ENCODE data around the gene SNTB2. TPM values are rescaled to one million over a fixed set of nuclear protein-coding genes. Genes with fewer than 3 reads are reported as not detected.

Gene SNTB2
- total and polyA plus RNA-seq, 2 of the 4 experiments (the other 2 are of a cell fraction): 23.5 to 47.5 TPM

DNA sequence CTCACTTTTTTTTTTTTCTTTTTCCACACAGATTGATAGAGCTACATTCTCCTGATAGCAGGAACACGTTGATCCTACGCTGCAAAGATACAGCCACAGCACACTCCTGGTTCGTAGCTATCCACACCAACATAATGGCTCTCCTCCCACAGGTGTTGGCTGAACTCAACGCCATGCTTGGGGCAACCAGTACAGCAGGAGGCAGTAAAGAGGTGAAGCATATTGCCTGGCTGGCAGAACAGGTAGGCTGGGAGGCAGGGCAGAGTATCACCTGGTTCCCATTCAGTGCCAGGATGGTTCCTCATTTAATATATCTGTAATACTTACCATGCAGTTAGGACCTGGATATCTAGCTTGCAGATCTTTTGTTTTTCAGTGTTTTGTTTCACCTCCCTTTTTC lies 73.1 kb downstream of the SNTB2 start:
- Histone ChIP-seq H4K8ac (ENCODE audit: low read depth in 2 of 2, low read length in 2 of 2) (no peak overlapping the region; a peak in 1 of 4 replicates), H3K27ac (ENCODE audit: insufficient read depth, low read length) (no peak overlapping the region), H3K23ac (ENCODE audit: low read depth, low read length) (no peak overlapping the region), H3K4me2 (ENCODE audit: low read depth, low read length) (no peak overlapping the region), H4K91ac (ENCODE audit: insufficient read depth, low read depth, low read length) (no peak overlapping the region), H2AK9ac (replicated peaks; ENCODE audit: low read depth, low read length, poor library complexity) (no peak overlapping the region), H2BK5ac (ENCODE audit: low read depth, low read length, poor library complexity, severe bottlenecking) (no peak overlapping the region), H4K5ac (ENCODE audit: low read depth, low read length) (no peak overlapping the region), H2BK15ac (ENCODE audit: low read depth, low read length) (no peak overlapping the region; the same call in 2 of the 3 replicates), H3K9me3 (ENCODE audit: control insufficient read depth, insufficient read depth, low read length) (no peaks in the 10 kb centered on the region), H2BK120ac (ENCODE audit: low read depth, low read length) (no peak overlapping the region), H3K4me3 (ENCODE audit: insufficient read depth, low read depth, low read length) (no peak overlapping the region), H3K9ac (ENCODE audit: low read depth, low read length) (no peak overlapping the region), H2BK20ac (ENCODE audit: low read depth, low read length) (no peak overlapping the region), H3K36me3 (ENCODE audit: control insufficient read depth, insufficient read depth, low read length) (peaks cover 11% of the 10 kb centered on the region), H2AFZ (replicated peaks; ENCODE audit: low read length, poor library complexity) (no peak overlapping the region), H3K4me1 (ENCODE audit: control insufficient read depth, insufficient read depth, low read length) (no peaks in the 10 kb centered on the region), H4K20me1 (ENCODE audit: insufficient read depth, low read length) (peaks cover 15% of the 10 kb centered on the region), H3K18ac (ENCODE audit: low read depth, low read length) (no peak overlapping the region), H3K56ac (ENCODE audit: extremely low read depth, insufficient read depth, low read length) (no peak overlapping the region), H3K79me1 (ENCODE audit: low read depth in 1 of 2, low read length in 2 of 2) (peaks cover 26 to 63% of the 10 kb centered on the region in 2 experiments), H3K27me3 (ENCODE audit: control insufficient read depth, insufficient read depth, low read length) (no peaks in the 10 kb centered on the region), H3K9me1 (ENCODE audit: insufficient read depth, low read length) (peaks cover 4% of the 10 kb centered on the region), H3K14ac (replicated peaks; ENCODE audit: low read depth, low read length) (no peak overlapping the region), H2AK5ac (ENCODE audit: low read depth, low read length) (no peak overlapping the region), H3K4ac (ENCODE audit: low read depth, low read length) (no peak overlapping the region)
- intact Hi-C loops (cut with micrococcal nuclease) (no loop called here), in situ Hi-C loops (cut with MboI; ENCODE audit: low sequenced_read_pairs) (no loop called here), dilution Hi-C loops (cut with HindIII; ENCODE audit: low sequenced_read_pairs, unreplicated experiment) (no loop called here)
- POLR2A ChIA-PET (ENCODE audit: unreplicated experiment): interaction anchor here (0.6 to 0.7 kb wide), 2 partner anchors 66 to 1445 kb away, joined by 3 to 5 read pairs; no protein-coding TSS in a partner anchor
- TF ChIP-seq, protein P1, sequence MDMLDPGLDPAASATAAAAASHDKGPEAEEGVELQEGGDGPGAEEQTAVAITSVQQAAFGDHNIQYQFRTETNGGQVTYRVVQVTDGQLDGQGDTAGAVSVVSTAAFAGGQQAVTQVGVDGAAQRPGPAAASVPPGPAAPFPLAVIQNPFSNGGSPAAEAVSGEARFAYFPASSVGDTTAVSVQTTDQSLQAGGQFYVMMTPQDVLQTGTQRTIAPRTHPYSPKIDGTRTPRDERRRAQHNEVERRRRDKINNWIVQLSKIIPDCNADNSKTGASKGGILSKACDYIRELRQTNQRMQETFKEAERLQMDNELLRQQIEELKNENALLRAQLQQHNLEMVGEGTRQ (IDR thresholded peaks at IDR 0.05; ENCODE audit: low read depth, low read length): no peak
- TF ChIP-seq, protein P2, sequence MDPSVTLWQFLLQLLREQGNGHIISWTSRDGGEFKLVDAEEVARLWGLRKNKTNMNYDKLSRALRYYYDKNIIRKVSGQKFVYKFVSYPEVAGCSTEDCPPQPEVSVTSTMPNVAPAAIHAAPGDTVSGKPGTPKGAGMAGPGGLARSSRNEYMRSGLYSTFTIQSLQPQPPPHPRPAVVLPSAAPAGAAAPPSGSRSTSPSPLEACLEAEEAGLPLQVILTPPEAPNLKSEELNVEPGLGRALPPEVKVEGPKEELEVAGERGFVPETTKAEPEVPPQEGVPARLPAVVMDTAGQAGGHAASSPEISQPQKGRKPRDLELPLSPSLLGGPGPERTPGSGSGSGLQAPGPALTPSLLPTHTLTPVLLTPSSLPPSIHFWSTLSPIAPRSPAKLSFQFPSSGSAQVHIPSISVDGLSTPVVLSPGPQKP (IDR thresholded peaks at IDR 0.05; ENCODE audit: borderline replicate concordance, low read depth, low read length): no peak
- TF ChIP-seq CHD1 (IDR thresholded peaks at IDR 0.05; ENCODE audit: low read depth, low read length) (no peak), FOS (IDR thresholded peaks at IDR 0.05; ENCODE audit: low read depth, low read length) (no peak), RAD21 (IDR thresholded peaks at IDR 0.05; ENCODE audit: low read length) (no peak), RCOR1 (IDR thresholded peaks at IDR 0.05; ENCODE audit: insufficient replicate concordance, low read length) (no peak), POLR2A (IDR thresholded peaks at IDR 0.05; ENCODE audit: low read depth, low read length) (no peak), CTCF (conservative IDR thresholded peaks at IDR 0.05; ENCODE audit: low read depth, low read length) (no peak), CEBPB (IDR thresholded peaks at IDR 0.05; ENCODE audit: low read depth, low read length) (no peak), NFE2L2 (IDR thresholded peaks at IDR 0.05; ENCODE audit: low read depth, low read length) (no peak), SMC3 (IDR thresholded peaks at IDR 0.05; ENCODE audit: low read depth, low read length) (no peak), MAFK (IDR thresholded peaks at IDR 0.05; ENCODE audit: low read depth, low read length) (no peak), RFX5 (IDR thresholded peaks at IDR 0.05; ENCODE audit: low read depth, low read length) (no peak), MAZ (IDR thresholded peaks at IDR 0.05; ENCODE audit: borderline replicate concordance, low read depth, low read length) (no peak), MXI1 (IDR thresholded peaks at IDR 0.05; ENCODE audit: borderline replicate concordance, low read depth, low read length) (no peak)
- ATAC-seq (ENCODE audit: low read depth) (no peak), DNase-seq (no peak)
- no TSS peak for BruUV-seq (replicated peaks)
- CTCF ChIA-PET: interaction anchor here (1.7 kb wide), 1 partner anchor 12 kb away, joined by 10 read pairs; no protein-coding TSS in a partner anchor
- WGBS, 2 experiments (ENCODE audit: extremely low coverage in 2 of 2, insufficient read length in 1 of 2): no CpG with 5 or more reads among the region's 4 CpGs

All from IMR-90 (cell line).